K562 (cell line): ENCODE results near the gene AMPD1. TPM values are rescaled to one million over a fixed set of nuclear protein-coding genes. Genes with fewer than 3 reads are reported as not detected.
A peak's percentile ranks its signal among the peaks of the same experiment; 100 is the strongest.

Experiments
- ATAC-seq: fragments of 200-7000 bp; cut with Tn5 transposase; 3 replicates; pipeline ENCODE4 v1.9.1; 2020; ENCODE audit warnings: moderate library complexity
- BruUV-seq: library from RNA; stranded (reverse); fragments of 400-500 nt; replicated peaks from 2 replicates; lab custom pipeline; 2021; lab: Mats Ljungman, UMichigan
- CTCF ChIA-PET: fragments of 300-600 bp; formaldehyde crosslinking; extraction: SDS; loops from one replicate; lab custom pipeline; 2021; ENCODE audit warnings: low intra/inter-chr PET ratio; lab: Yijun Ruan, JAX
- POLR2A ChIA-PET: fragments of 300-600, 350-650 bp; sonication (Branson Sonifier 250); formaldehyde crosslinking; extraction: SDS; loops from one replicate; lab custom pipeline; 2021; ENCODE audit warnings: antibody characterized with exemption, inconsistent platforms; lab: Yijun Ruan, JAX
- DNase-seq, 4 experiments: peaks; one replicate each; pipeline versions ENCODE4 v3.0.0 to v3.0.0-alpha.2; 2011 to 2018; ENCODE audit warnings: low spot score in 3 of 4, mixed read lengths in 3 of 4; ENCODE audit errors: extremely low read depth in 1 of 4
- FAIRE-seq: peaks from 2 replicates; lab custom pipeline; 2011; peaks lifted over from hg19 to GRCh38; lab: Jason Lieb, UNC
- H2AFZ ChIP-seq: 2 replicates; pipeline ENCODE4 v1.6.0; 2011; ENCODE audit warnings: low read depth, low read length, control low read depth, inconsistent platforms
- H3K27ac ChIP-seq: fragments of 200-600 bp; 3 replicates; pipeline ENCODE4 v1.8.0; 2011; ENCODE audit warnings: low read depth, mild to moderate bottlenecking, control low read depth, inconsistent platforms, low read length, moderate library complexity, mixed read lengths; ENCODE audit errors: extremely low read depth
- H3K27me3 ChIP-seq, 2 experiments: fragments of 300-600 bp in 1 of 2; 2 replicates in 1 of 2; 3 replicates in 1 of 2; pipeline versions ENCODE4 v1.6.0 to v1.8.0; 2011; ENCODE audit warnings: inconsistent platforms in 2 of 2, low read length in 2 of 2, mild to moderate bottlenecking in 1 of 2, mixed read lengths in 1 of 2, moderate library complexity in 1 of 2; ENCODE audit not compliant: control insufficient read depth in 2 of 2, insufficient read depth in 2 of 2
- H3K36me3 ChIP-seq: fragments of 300-600 bp; 3 replicates; pipeline ENCODE4 v1.8.0; 2011; ENCODE audit warnings: mild to moderate bottlenecking, low read length, inconsistent platforms; ENCODE audit not compliant: control insufficient read depth, insufficient read depth
- H3K4me1 ChIP-seq, 2 experiments: fragments of 200-600 bp in 1 of 2; replicated peaks in 1 of 2; 2 replicates in 1 of 2; 3 replicates in 1 of 2; pipeline versions ENCODE4 v1.5.1 to v1.8.0; 2011; ENCODE audit warnings: inconsistent platforms in 2 of 2, low read length in 2 of 2, mild to moderate bottlenecking in 1 of 2, mixed read lengths in 1 of 2, moderate library complexity in 1 of 2; ENCODE audit not compliant: control insufficient read depth in 2 of 2, insufficient read depth in 2 of 2
- H3K4me2 ChIP-seq: 2 replicates; pipeline ENCODE4 v1.6.1; 2011; ENCODE audit warnings: low read length, control low read depth, inconsistent platforms, mixed read lengths; ENCODE audit not compliant: insufficient read depth
- H3K4me3 ChIP-seq: fragments of 200-600 bp; sonication (generic), shearing (Covaris generic); 2 replicates; pipeline ENCODE4 v1.5.1; 2016; ENCODE audit warnings: control low read depth, inconsistent platforms
- H3K79me2 ChIP-seq: fragments of 200-600 bp; 3 replicates; pipeline ENCODE4 v1.8.0; 2011; ENCODE audit warnings: low read length, inconsistent platforms; ENCODE audit not compliant: control insufficient read depth, insufficient read depth
- H3K9ac ChIP-seq, 2 experiments: 2 replicates each; pipeline versions ENCODE4 v1.6.0 to v1.6.1; 2011; ENCODE audit warnings: low read depth in 2 of 2, low read length in 2 of 2, control low read depth in 1 of 2, inconsistent platforms in 1 of 2, mild to moderate bottlenecking in 1 of 2, mixed read lengths in 1 of 2; ENCODE audit not compliant: insufficient read depth in 1 of 2
- H3K9me1 ChIP-seq: one replicate; pipeline ENCODE4 v1.6.0; 2011; ENCODE audit warnings: inconsistent platforms, mild to moderate bottlenecking, low read length, moderate library complexity; ENCODE audit not compliant: control insufficient read depth, insufficient read depth
- H3K9me3 ChIP-seq: replicated peaks from 2 replicates; pipeline ENCODE4 v1.5.1; 2011; ENCODE audit warnings: low read depth, low read length, inconsistent platforms; ENCODE audit not compliant: control insufficient read depth, insufficient read depth
- H4K20me1 ChIP-seq: replicated peaks from 2 replicates; pipeline ENCODE4 v1.6.1; 2011; ENCODE audit warnings: low read length, inconsistent platforms, mixed read lengths; ENCODE audit not compliant: control insufficient read depth, insufficient read depth
- BRF1 ChIP-seq: IDR thresholded peaks from 3 replicates; pipeline ENCODE4 v1.6.1; 2011; ENCODE audit warnings: borderline replicate concordance, mild to moderate bottlenecking; ENCODE audit not compliant: insufficient read length; ENCODE audit errors: extremely low read depth
- ERF ChIP-seq: fragments of 450-650 bp; formaldehyde crosslinking; IDR thresholded peaks from 2 replicates; pipeline ENCODE4 v1.4.0; 2020; ENCODE audit warnings: mild to moderate bottlenecking, mixed read lengths
- HNRNPL ChIP-seq: fragments of 200-400 bp; formaldehyde crosslinking; IDR thresholded peaks from 2 replicates; pipeline ENCODE4 v1.6.1; 2017; ENCODE audit warnings: low read depth, mild to moderate bottlenecking, low read length
- MYC ChIP-seq, 2 experiments: fragments of 250-450 bp in 1 of 2; sonication (Bioruptor Pico) in 1 of 2; IDR thresholded peaks; 2 replicates each; pipeline versions ENCODE4 v1.5.1 to v1.6.1; 2012 to 2021; ENCODE audit warnings: low read depth in 2 of 2, borderline replicate concordance in 1 of 2, improper control_type of control experiment in 1 of 2, low read length in 1 of 2, mild to moderate bottlenecking in 1 of 2, moderate library complexity in 1 of 2
- ZNF766 ChIP-seq: fragments of 200-800 bp; sonication (Bioruptor generic); conservative IDR thresholded peaks from 2 replicates; pipeline ENCODE4 v1.6.1; 2016; ENCODE audit warnings: missing genetic modification characterization, missing compliant biosample characterization
- WGBS: fragments of 100-300 bp; shearing (Covaris generic); methylation state at CpG from one replicate; pipeline ENCODE4 v1.1.6; 2016; ENCODE audit warnings: low coverage, mixed read lengths; ENCODE audit not compliant: insufficient coverage; ENCODE audit errors: missing lambda C conversion rate; 5-methylcytosine and 5-hydroxymethylcytosine counted together
- in situ Hi-C: fragments of 300-500 bp; cut with MboI; formaldehyde crosslinking; loops from 4 replicates; pipeline ENCODE4 v1.15.0; 2018; ENCODE audit warnings: inconsistent platforms, mixed read lengths
- intact Hi-C: fragments of 100-400 bp; cut with micrococcal nuclease; formaldehyde crosslinking; loops from 2 replicates; pipeline ENCODE4 v1.14.2; 2022
- polyA plus RNA-seq, 8 experiments: library from polyadenylated mRNA; depleted of rRNA in 4 of 8; stranded (reverse) in 5 of 8; unstranded in 3 of 8; fragments of >200 nt; fragmentation: Nextera tagmentation in 2 of 8; fragmentation: Illumina TruSeq in 1 of 8; extraction: Ambion mirVana in 2 of 8; extraction: Trizol in 1 of 8; gene quantifications; 2 replicates each; pipeline versions ENCODE4 v1.2.1 to v1.2.3, GENCODE V29; 2011 to 2014; ENCODE audit warnings: inconsistent platforms in 1 of 8, missing spikeins in 1 of 8
- total RNA-seq, 7 experiments: library from RNA; depleted of rRNA in 6 of 7; stranded (reverse); fragments of >200 nt in 6 of 7; fragmentation: Illumina TruSeq in 2 of 7; extraction: Trizol in 2 of 7; gene quantifications; 2 replicates each; pipeline versions ENCODE4 v1.2.1 to v1.2.3, GENCODE V29; 2011 to 2021; ENCODE audit warnings: low replicate concordance in 1 of 7
- TF ChIP-seq, protein P1 (sequence below): fragments of 250-450 bp; sonication (Bioruptor Pico); IDR thresholded peaks from 2 replicates; pipeline ENCODE4 v1.5.0; 2020; ENCODE audit warnings: mild to moderate bottlenecking
- TF ChIP-seq, protein P2 (sequence below): fragments of 450-650 bp; IDR thresholded peaks from 2 replicates; pipeline ENCODE4 v1.6.1; 2016
- TF ChIP-seq, protein P3 (sequence below): IDR thresholded peaks from 2 replicates; pipeline ENCODE4 v1.6.1; 2014; ENCODE audit warnings: antibody characterized with exemption
- TF ChIP-seq, protein P4 (sequence below), 3 experiments: fragments of 200-800 bp in 1 of 3; fragments of 250-450 bp in 1 of 3; fragments of 450-650 bp in 1 of 3; sonication (Bioruptor Pico) in 1 of 3; sonication (Bioruptor generic) in 1 of 3; formaldehyde crosslinking in 1 of 3; IDR thresholded peaks; 2 replicates each; pipeline versions ENCODE4 v1.6.1 to v1.8.0; 2016 to 2022; ENCODE audit warnings: mild to moderate bottlenecking in 2 of 3, missing genetic modification characterization in 2 of 3, missing compliant biosample characterization in 1 of 3, moderate library complexity in 1 of 3

The AMPD1 gene
- total and polyA plus RNA-seq, 9 of the 15 experiments (the other 6 are each of a cell fraction or from before 2014, with no cell fraction given) = 0.04 to 0.17 TPM; not detected in 7

DNA sequence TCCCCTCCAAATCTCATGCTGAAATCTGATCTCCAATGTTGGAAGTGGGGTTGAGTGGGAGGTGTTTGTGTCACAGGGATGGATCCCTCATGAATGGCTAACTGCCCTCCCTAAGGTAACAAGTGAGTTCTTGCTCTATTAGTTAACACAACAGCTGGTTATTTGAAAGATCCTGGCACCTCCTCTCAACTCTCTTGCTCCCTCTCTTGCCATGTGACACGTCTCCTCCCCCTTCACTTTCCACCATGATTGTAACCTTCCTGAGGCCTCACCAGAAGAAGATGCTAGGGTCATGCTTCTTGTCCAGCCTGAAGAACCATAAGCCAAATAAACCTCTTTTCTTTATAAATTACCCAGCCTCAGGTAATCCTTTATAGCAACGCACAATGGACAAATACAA lies 54.0 kb downstream of the AMPD1 start:
- intact Hi-C loops (no loop called here), in situ Hi-C loops (no loop called here)
- H3K79me2 ChIP-seq = no peaks in the 10 kb centered on the region
- ChIA-PET CTCF (no interaction called here), POLR2A (no interaction called here)
- peaks cover 5 to 13% of the 10 kb centered on the region in 2 experiments; a peak in 4 of 5 replicates for H3K27me3 ChIP-seq
- H3K36me3 ChIP-seq = no peaks in the 10 kb centered on the region
- ATAC-seq (no peak), DNase-seq (no peak), FAIRE-seq (no peak)
- H3K4me2 ChIP-seq = no peak overlapping the region
- no peaks in the 10 kb centered on the region for H3K9me3 ChIP-seq
- H2AFZ ChIP-seq = no peak overlapping the region
- no peaks in the 10 kb centered on the region for H4K20me1 ChIP-seq
- no peak overlapping the region for H3K27ac ChIP-seq
- no peaks in the 10 kb centered on the region for H3K9me1 ChIP-seq
- H3K9ac ChIP-seq = no peak overlapping the region
- H3K4me3 ChIP-seq = no peak overlapping the region
- no peaks in the 10 kb centered on the region for H3K4me1 ChIP-seq
- BruUV-seq = no TSS peak
- WGBS = 0% methylated on average over 2 of the region's 2 CpGs
- TF ChIP-seq MYC (IDR thresholded peaks at IDR 0.05; ENCODE audit: low read depth, low read length) = no peak
- no peak for TF ChIP-seq MYC (CRISPR knock-in tag; IDR thresholded peaks at IDR 0.05; ENCODE audit: borderline replicate concordance, low read depth)
- no peak for TF ChIP-seq BRF1
- TF ChIP-seq, protein P1, sequence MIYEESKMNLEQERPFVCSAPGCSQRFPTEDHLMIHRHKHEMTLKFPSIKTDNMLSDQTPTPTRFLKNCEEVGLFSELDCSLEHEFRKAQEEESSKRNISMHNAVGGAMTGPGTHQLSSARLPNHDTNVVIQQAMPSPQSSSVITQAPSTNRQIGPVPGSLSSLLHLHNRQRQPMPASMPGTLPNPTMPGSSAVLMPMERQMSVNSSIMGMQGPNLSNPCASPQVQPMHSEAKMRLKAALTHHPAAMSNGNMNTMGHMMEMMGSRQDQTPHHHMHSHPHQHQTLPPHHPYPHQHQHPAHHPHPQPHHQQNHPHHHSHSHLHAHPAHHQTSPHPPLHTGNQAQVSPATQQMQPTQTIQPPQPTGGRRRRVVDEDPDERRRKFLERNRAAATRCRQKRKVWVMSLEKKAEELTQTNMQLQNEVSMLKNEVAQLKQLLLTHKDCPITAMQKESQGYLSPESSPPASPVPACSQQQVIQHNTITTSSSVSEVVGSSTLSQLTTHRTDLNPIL (CRISPR knock-in tag) = no peak
- TF ChIP-seq, protein P2, sequence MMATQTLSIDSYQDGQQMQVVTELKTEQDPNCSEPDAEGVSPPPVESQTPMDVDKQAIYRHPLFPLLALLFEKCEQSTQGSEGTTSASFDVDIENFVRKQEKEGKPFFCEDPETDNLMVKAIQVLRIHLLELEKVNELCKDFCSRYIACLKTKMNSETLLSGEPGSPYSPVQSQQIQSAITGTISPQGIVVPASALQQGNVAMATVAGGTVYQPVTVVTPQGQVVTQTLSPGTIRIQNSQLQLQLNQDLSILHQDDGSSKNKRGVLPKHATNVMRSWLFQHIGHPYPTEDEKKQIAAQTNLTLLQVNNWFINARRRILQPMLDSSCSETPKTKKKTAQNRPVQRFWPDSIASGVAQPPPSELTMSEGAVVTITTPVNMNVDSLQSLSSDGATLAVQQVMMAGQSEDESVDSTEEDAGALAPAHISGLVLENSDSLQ = no peak
- no peak for TF ChIP-seq HNRNPL
- TF ChIP-seq, protein P3, sequence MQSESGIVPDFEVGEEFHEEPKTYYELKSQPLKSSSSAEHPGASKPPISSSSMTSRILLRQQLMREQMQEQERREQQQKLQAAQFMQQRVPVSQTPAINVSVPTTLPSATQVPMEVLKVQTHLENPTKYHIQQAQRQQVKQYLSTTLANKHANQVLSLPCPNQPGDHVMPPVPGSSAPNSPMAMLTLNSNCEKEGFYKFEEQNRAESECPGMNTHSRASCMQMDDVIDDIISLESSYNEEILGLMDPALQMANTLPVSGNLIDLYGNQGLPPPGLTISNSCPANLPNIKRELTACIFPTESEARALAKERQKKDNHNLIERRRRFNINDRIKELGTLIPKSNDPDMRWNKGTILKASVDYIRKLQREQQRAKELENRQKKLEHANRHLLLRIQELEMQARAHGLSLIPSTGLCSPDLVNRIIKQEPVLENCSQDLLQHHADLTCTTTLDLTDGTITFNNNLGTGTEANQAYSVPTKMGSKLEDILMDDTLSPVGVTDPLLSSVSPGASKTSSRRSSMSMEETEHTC = no peak
- TF ChIP-seq, protein P4, sequence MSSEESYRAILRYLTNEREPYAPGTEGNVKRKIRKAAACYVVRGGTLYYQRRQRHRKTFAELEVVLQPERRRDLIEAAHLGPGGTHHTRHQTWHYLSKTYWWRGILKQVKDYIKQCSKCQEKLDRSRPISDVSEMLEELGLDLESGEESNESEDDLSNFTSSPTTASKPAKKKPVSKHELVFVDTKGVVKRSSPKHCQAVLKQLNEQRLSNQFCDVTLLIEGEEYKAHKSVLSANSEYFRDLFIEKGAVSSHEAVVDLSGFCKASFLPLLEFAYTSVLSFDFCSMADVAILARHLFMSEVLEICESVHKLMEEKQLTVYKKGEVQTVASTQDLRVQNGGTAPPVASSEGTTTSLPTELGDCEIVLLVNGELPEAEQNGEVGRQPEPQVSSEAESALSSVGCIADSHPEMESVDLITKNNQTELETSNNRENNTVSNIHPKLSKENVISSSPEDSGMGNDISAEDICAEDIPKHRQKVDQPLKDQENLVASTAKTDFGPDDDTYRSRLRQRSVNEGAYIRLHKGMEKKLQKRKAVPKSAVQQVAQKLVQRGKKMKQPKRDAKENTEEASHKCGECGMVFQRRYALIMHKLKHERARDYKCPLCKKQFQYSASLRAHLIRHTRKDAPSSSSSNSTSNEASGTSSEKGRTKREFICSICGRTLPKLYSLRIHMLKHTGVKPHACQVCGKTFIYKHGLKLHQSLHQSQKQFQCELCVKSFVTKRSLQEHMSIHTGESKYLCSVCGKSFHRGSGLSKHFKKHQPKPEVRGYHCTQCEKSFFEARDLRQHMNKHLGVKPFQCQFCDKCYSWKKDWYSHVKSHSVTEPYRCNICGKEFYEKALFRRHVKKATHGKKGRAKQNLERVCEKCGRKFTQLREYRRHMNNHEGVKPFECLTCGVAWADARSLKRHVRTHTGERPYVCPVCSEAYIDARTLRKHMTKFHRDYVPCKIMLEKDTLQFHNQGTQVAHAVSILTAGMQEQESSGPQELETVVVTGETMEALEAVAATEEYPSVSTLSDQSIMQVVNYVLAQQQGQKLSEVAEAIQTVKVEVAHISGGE (CRISPR knock-in tag; IDR thresholded peaks at IDR 0.05) = peak in 1 of 3 experiments; percentile 58; a peak in 1 of 6 replicates
- no peak for TF ChIP-seq ERF (CRISPR knock-in tag)
- TF ChIP-seq ZNF766 = 0 out of 2 replicates have a peak, but pooled peaks have one; percentile 25
